Activated T-cell treated with anti-CD3 and anti-CD28 coated beads for 24 hours (primary cell): ENCODE measurements around the gene SPTLC2.

Experiments
- DNase-seq: peaks from one replicate; pipeline ENCODE4 v3.0.0-alpha.2; 2020; ENCODE audit warnings: low read depth

SPTLC2 gene

DNA sequence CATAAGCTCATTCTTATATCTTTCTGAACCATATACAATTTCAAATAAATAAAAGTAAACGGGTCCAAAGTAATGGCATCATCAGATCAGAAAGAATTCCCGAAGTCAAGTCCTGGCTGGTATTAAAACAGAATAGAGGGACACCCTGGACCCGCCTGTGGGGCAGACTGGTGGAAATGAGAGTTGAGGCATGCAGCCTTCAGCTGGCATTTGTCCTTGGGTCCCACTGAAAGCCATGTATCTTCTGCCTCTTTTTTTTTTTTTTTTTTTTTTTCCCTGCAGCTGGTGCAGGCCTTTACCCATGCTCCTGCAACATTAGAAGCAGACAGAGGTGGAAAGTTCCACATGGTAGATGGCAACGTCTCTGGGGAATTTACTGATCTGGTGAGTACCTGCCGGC is 148.6 kb downstream of the SPTLC2 start:
- no peak for DNase-seq

DNA sequence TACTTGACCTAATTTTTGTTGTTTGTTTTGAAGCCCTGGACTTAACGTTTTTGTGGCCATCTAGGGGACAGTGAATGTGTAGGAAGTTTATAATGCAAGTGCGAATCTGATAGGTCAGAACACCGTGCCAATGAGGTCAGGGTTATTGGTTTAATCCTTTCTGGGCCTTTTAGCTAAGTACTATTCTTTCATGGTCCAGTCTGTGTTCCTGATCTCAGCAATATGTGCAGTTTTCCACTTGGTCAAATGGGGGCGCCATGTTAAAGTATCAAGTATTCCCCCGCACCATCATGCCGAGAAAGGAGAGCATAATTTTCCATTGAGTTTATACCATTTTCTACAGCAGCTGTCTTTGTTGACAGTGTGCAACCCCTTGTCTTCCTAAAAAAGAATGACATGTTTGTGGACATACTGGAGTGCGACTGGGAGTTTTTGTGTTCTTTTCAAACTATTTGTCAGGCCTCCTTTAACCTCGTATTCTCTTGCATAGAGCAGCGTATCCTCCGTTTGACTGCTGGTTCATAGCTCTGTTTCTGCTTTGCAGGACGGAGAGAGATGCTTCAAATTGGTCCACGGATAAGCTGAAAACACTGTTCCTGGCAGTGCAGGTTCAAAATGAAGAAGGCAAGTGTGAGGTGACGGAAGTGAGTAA is 157.2 kb downstream of the SPTLC2 start:
- peak; percentile 51 for DNase-seq

DNA sequence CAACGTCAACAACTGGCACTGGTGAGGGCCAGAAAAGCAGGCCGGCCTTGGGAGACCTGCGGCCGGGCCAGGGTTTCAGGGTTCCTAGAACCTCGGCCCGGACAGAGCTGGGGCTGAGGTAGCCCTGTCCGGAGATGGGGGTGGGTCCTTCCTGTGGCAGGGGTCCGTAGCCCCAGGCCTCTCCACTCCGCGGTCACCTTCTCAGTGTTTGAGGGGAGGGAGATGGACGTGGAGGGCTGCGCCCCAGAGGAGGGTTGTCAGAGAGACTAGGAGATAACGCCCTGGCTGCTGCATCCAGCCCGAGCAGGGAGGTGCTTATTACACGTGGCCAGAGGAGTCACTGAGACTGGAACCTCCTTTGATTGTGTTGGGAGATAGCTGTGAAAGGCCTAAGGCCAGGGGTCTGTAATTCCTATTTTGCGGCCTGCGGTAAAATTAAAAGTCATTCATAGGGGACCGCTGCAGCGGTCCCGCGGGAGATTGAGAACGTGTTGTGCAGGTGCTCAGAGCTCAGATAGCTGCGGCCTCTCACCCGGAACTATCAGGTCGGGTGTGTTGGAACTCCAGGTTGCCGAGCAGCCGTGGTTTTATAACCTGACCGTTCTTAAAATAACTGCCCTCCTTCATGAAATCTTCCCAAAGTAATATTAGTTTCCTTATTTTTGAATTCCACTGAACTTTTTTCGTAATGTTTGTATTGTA is 158.0 kb downstream of the SPTLC2 start:
- peak; percentile 23 for DNase-seq

DNA sequence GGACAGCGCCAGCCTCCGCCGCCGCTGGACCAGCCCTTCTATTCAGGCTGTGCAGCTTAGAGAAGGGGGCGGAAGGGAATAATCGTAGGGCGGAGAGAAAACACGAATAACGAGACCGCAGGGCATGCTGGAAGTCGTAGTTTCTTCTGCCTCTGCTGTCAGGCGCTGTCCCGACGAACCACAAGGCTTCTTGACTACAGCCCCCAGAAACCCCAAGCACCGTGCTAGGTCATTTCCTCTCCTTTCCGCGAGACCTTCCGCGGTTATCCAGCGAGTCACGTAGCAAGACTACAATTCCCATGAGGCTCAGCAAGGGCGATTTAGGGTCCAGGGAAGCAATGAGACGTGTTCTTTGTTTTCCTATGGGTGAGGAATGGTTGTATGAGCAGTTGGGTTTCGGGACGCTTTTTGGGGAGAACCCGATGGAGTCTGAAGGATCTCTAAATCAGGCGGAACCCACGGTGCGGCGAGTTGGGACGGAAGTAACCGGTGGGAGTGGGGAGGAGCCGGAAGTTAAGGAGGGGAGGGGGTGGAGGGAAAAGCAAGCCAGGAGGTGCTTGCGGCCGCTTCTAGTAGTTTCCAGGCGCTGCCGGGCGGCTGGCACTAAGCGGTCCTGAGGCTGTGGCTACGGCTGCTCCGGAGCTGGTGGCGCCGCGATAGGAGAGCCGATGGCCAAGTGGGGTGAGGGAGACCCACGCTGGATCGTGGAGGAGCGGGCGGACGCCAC is 158.8 kb downstream of the SPTLC2 start, which contains the start of the genes AHSA1 and VIPAS39:
Gene AHSA1 (plus strand): TSS at position 572 of the 727 bp plus-strand sequence. CDS start 97 bp downstream, at position 669.
Gene VIPAS39 (minus strand): TSS at position 80 of the 727 bp plus-strand sequence. CDS start 3,499 bp downstream, outside the sequence.
- DNase-seq, result peak; percentile 90

DNA sequence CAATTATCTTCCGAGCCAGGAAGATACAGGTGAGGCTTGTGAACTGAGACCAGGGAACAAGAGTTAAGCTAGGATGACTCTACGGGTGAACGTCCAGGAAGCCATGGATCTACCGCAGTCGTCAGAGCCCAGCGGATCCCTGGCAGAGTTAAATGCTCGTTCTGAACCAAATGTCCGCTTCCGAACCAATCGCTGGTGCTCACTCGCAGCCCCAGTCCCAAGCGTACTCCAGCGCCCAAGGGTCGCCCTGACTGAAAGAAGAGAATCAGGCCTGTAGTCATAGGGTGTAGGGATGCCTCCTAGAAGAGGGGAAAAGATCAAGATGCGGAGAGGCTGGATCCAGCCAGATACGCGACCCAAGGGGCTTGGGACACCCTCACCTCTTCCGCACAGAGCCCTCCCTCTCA is 159.3 kb downstream of the SPTLC2 start:
- DNase-seq, result no peak
